GM12878 (cell line): ENCODE results near the gene GPX7. TPM values are rescaled to one million over a fixed set of nuclear protein-coding genes. Genes with fewer than 3 reads are reported as not detected.

Experiments
- ATAC-seq: fragments of 200-7000 bp; cut with Tn5 transposase; 3 replicates; pipeline ENCODE4 v1.9.1; 2020; ENCODE audit warnings: mild to moderate bottlenecking, moderate library complexity
- BruUV-seq: library from RNA; stranded (reverse); fragments of 400-500 nt; replicated peaks from 2 replicates; lab custom pipeline; 2021; lab: Mats Ljungman, UMichigan
- CTCF ChIA-PET: fragments of 300-600 bp; sonication (Branson Sonifier 250); formaldehyde crosslinking; extraction: SDS; loops from one replicate; lab custom pipeline; 2021; ENCODE audit warnings: inconsistent platforms; lab: Yijun Ruan, JAX
- POLR2A ChIA-PET: fragments of 350-600 bp; formaldehyde crosslinking; extraction: SDS; loops from one replicate; lab custom pipeline; 2021; ENCODE audit warnings: inconsistent platforms; lab: Charles Lee
- RAD21 ChIA-PET: fragments of 300-600 bp; sonication (Branson Sonifier 250); formaldehyde crosslinking; loops from one replicate; lab custom pipeline; 2023; ENCODE audit warnings: antibody characterized with exemption; ENCODE audit not compliant: unreplicated experiment; lab: Charles Lee
- SMC1A ChIA-PET: fragments of 300-600 bp; sonication (Branson Sonifier 250); formaldehyde crosslinking; loops from one replicate; lab custom pipeline; 2023; ENCODE audit not compliant: unreplicated experiment, uncharacterized antibody; lab: Charles Lee
- DNase-seq: peaks from one replicate; pipeline ENCODE4 v3.0.0-alpha.2; 2011; ENCODE audit warnings: low read depth, low spot score
- FAIRE-seq: peaks from 3 replicates; lab custom pipeline; 2011; peaks lifted over from hg19 to GRCh38; lab: Jason Lieb, UNC
- H2AFZ ChIP-seq: 2 replicates; pipeline ENCODE4 v1.6.0; 2011; ENCODE audit warnings: low read depth, low read length, control low read depth; ENCODE audit not compliant: control insufficient read depth
- H3K27ac ChIP-seq: 2 replicates; pipeline ENCODE4 v1.5.1; 2011; ENCODE audit warnings: control low read depth; ENCODE audit not compliant: control insufficient read depth, insufficient read depth
- H3K27me3 ChIP-seq, 2 experiments: replicated peaks in 1 of 2; 2 replicates each; pipeline versions ENCODE4 v1.6.0 to v1.6.1; 2011; ENCODE audit warnings: low read length in 1 of 2; ENCODE audit not compliant: control insufficient read depth in 2 of 2, insufficient read depth in 2 of 2
- H3K36me3 ChIP-seq, 2 experiments: 2 replicates each; pipeline ENCODE4 v1.5.1; 2011; ENCODE audit warnings: low read length in 1 of 2; ENCODE audit not compliant: control insufficient read depth in 2 of 2, insufficient read depth in 2 of 2
- H3K4me1 ChIP-seq: 2 replicates; pipeline ENCODE4 v1.6.1; 2011; ENCODE audit warnings: mild to moderate bottlenecking, low read length, moderate library complexity, mixed read lengths; ENCODE audit not compliant: control insufficient read depth, insufficient read depth
- H3K4me2 ChIP-seq: 2 replicates; pipeline ENCODE4 v1.6.0; 2011; ENCODE audit warnings: control low read depth; ENCODE audit not compliant: control insufficient read depth, insufficient read depth
- H3K4me3 ChIP-seq: fragments of 200-600 bp; sonication (generic); 2 replicates; pipeline ENCODE4 v1.5.1; 2016
- H3K79me2 ChIP-seq: 2 replicates; pipeline ENCODE4 v1.6.0; 2011; ENCODE audit warnings: low read length; ENCODE audit not compliant: control insufficient read depth, insufficient read depth
- H3K9ac ChIP-seq: 2 replicates; pipeline ENCODE4 v1.8.0; 2011; ENCODE audit warnings: low read length, control low read depth, mixed read lengths; ENCODE audit not compliant: control insufficient read depth, insufficient read depth
- H3K9me3 ChIP-seq: replicated peaks from 3 replicates; pipeline ENCODE4 v1.5.1; 2011; ENCODE audit warnings: mild to moderate bottlenecking, low read length; ENCODE audit not compliant: control insufficient read depth, insufficient read depth
- H4K20me1 ChIP-seq: 2 replicates; pipeline ENCODE4 v1.6.0; 2011; ENCODE audit not compliant: control insufficient read depth, insufficient read depth
- BCLAF1 ChIP-seq: fragments of 450-650 bp; IDR thresholded peaks from 2 replicates; pipeline ENCODE4 v1.6.1; 2017; ENCODE audit warnings: antibody characterized with exemption, mild to moderate bottlenecking, moderate library complexity
- BHLHE40 ChIP-seq, 2 experiments: fragments of 450-650 bp in 1 of 2; IDR thresholded peaks; 2 replicates each; pipeline ENCODE4 v1.6.1; 2011 to 2017; ENCODE audit warnings: low read depth in 2 of 2, borderline replicate concordance in 1 of 2, improper control_type of control experiment in 1 of 2, low read length in 1 of 2, mild to moderate bottlenecking in 1 of 2
- CEBPZ ChIP-seq: fragments of 150-350 bp; IDR thresholded peaks from 2 replicates; pipeline ENCODE4 v1.6.1; 2016; ENCODE audit warnings: low read depth, low read length
- CREB1 ChIP-seq: IDR thresholded peaks from 2 replicates; pipeline ENCODE4 v1.6.1; 2012; ENCODE audit warnings: low read depth, mild to moderate bottlenecking, inconsistent platforms
- HSF1 ChIP-seq: fragments of 150-350 bp; IDR thresholded peaks from 2 replicates; pipeline ENCODE4 v1.6.1; 2014; ENCODE audit warnings: mild to moderate bottlenecking, low read depth, low read length
- NFXL1 ChIP-seq: fragments of 450-650 bp; IDR thresholded peaks from 2 replicates; pipeline ENCODE4 v1.6.1; 2017; ENCODE audit warnings: antibody characterized with exemption, mild to moderate bottlenecking, borderline replicate concordance
- POU2F2 ChIP-seq: IDR thresholded peaks from 3 replicates; pipeline ENCODE4 v1.6.1; 2011; ENCODE audit warnings: low read depth, mild to moderate bottlenecking, low read length, borderline replicate concordance
- ZBTB40 ChIP-seq: fragments of 450-650 bp; IDR thresholded peaks from 2 replicates; pipeline ENCODE4 v1.6.1; 2016; ENCODE audit warnings: mild to moderate bottlenecking, moderate library complexity, borderline replicate concordance
- WGBS: methylation state at CpG from one replicate; pipeline ENCODE4 v1.1.6; 2016; ENCODE audit warnings: low lambda C conversion rate; ENCODE audit not compliant: insufficient replicate concordance, insufficient coverage; ENCODE audit errors: missing lambda C conversion rate; 5-methylcytosine and 5-hydroxymethylcytosine counted together
- in situ Hi-C: fragments of 300-500 bp; cut with MboI; formaldehyde crosslinking; loops from 9 replicates; pipeline ENCODE4 v1.14.3; 2018; ENCODE audit warnings: mixed read lengths
- intact Hi-C: fragments of 100-400 bp; cut with micrococcal nuclease; formaldehyde crosslinking; loops from one replicate; pipeline ENCODE4 v1.14.2; 2022; ENCODE audit not compliant: unreplicated experiment
- polyA plus RNA-seq, 11 experiments: library from polyadenylated mRNA; depleted of rRNA in 4 of 11; unstranded in 6 of 11; stranded (reverse) in 5 of 11; fragments of >200 nt; fragmentation: Nextera tagmentation in 4 of 11; fragmentation: Illumina TruSeq in 1 of 11; extraction: Ambion mirVana in 4 of 11; extraction: Trizol in 1 of 11; gene quantifications; 1 replicate in 1 of 11; 2 replicates in 10 of 11; pipeline versions ENCODE4 v1.2.1 to v1.2.3, GENCODE V29; 2011 to 2016; ENCODE audit warnings: inconsistent platforms in 2 of 11, missing spikeins in 2 of 11, low read depth in 1 of 11
- total RNA-seq, 4 experiments: library from RNA; depleted of rRNA in 3 of 4; stranded (reverse); fragments of >200 nt in 3 of 4; fragmentation: Illumina TruSeq in 1 of 4; extraction: Trizol in 1 of 4; gene quantifications; 2 replicates each; pipeline versions ENCODE4 v1.2.1 to v1.2.3, GENCODE V29; 2013 to 2021

Gene GPX7
- total and polyA plus RNA-seq, 10 of the 15 experiments (the other 5 are each of a cell fraction or from before 2014, with no cell fraction given), result 1.9 to 4.2 (median 2.5) TPM; not detected in 1

- 1% methylated on average over 21 of the region's 21 CpGs for WGBS
- H3K9ac ChIP-seq, result peak overlapping the region; percentile 24; the same call in 1 of the 2 replicates
- TF ChIP-seq NFXL1 (no peak), CEBPZ (no peak), BCLAF1 (no peak), HSF1 (no peak), POU2F2 (no peak), CREB1 (no peak), ZBTB40 (no peak), BHLHE40 (IDR thresholded peaks at IDR 0.05; ENCODE audit: borderline replicate concordance in 1 of 2, low read depth in 2 of 2, low read length in 1 of 2) (no peak)
These were observed 857 bp downstream of the GPX7 start for GRCh38 chr1:52602856-52603600.

More at GRCh38 chr1:52602856-52603600, 857 bp downstream of the GPX7 start:
- Histone ChIP-seq H3K4me2 (peak overlapping the region; percentile 81; the same call in 1 of the 2 replicates), H3K36me3 (no peaks in the 10 kb centered on the region), H3K9me3 (no peaks in the 10 kb centered on the region), H3K4me1 (peaks cover 24% of the 10 kb centered on the region), H3K79me2 (no peaks in the 10 kb centered on the region), H2AFZ (peak overlapping the region; percentile 74), H4K20me1 (no peaks in the 10 kb centered on the region), H3K27ac (peak overlapping the region; percentile 17), H3K27me3 (peaks cover 1 to 4% of the 10 kb centered on the region in 2 experiments; a peak in 2 of 4 replicates), H3K4me3 (peak overlapping the region; percentile 62; the same call in 1 of the 2 replicates)
- ChIA-PET CTCF (interaction anchor here (0.6 kb wide), 1 partner anchor 83 kb away, joined by 3 read pairs; no protein-coding TSS in a partner anchor), SMC1A (interaction anchor here (1.3 to 2.3 kb wide), 4 partner anchors 10 to 83 kb away, joined by 5 to 13 read pairs (median 6); no protein-coding TSS in a partner anchor), POLR2A (interaction anchor here (0.6 to 1.2 kb wide), 2 partner anchors 31 to 56 kb away, joined by 3 to 4 read pairs; no protein-coding TSS in a partner anchor), RAD21 (interaction anchor here (1.3 kb wide), 1 partner anchor 39 kb away, joined by 3 read pairs; no protein-coding TSS in a partner anchor)
- intact Hi-C loops, result no loop called here
- DNase-seq (no peak), FAIRE-seq (no peak), ATAC-seq (peak; percentile 25; the same call in 2 of the 3 replicates)
- in situ Hi-C loops, result no loop called here
- no TSS peak for BruUV-seq
